ENCODE results near the gene DOCK8.
A peak's percentile ranks its signal among the peaks of the same experiment; 100 is the strongest.

DOCK8 gene

GRCh38 chr9:503881-504852, 289.5 kb downstream of the DOCK8 start, which contains the start of gene KANK1:
Gene KANK1, plus strand, starts transcription at chr9:504695.
- DNase-seq (ENCODE audit: low spot score), result peak; percentile 78

GRCh38 chr9:504921-505740, 290.5 kb downstream of the DOCK8 start:
- DNase-seq (ENCODE audit: low spot score), result peak; percentile 8

- no peak for DNase-seq (ENCODE audit: low spot score)
Measured at GRCh38 chr9:505741-506059, 291.0 kb downstream of the DOCK8 start.

GRCh38 chr9:506281-506680, 291.6 kb downstream of the DOCK8 start:
- DNase-seq (ENCODE audit: low spot score), result no peak

- DNase-seq (ENCODE audit: low spot score), result no peak
Measured at GRCh38 chr9:511861-512260, 297.2 kb downstream of the DOCK8 start.

- DNase-seq (ENCODE audit: low spot score), result no peak
Measured at GRCh38 chr9:512555-513272, 298.0 kb downstream of the DOCK8 start.
